ENCODE measurements around the gene DNER. TPM values are rescaled to one million over a fixed set of nuclear protein-coding genes. Genes with fewer than 3 reads are reported as not detected.
A peak's percentile ranks its signal among the peaks of the same experiment; 100 is the strongest.

Gene DNER
- total RNA-seq, 3 donors from 2014 or later = 0.55 to 8.4 (median 0.99) TPM

DNA sequence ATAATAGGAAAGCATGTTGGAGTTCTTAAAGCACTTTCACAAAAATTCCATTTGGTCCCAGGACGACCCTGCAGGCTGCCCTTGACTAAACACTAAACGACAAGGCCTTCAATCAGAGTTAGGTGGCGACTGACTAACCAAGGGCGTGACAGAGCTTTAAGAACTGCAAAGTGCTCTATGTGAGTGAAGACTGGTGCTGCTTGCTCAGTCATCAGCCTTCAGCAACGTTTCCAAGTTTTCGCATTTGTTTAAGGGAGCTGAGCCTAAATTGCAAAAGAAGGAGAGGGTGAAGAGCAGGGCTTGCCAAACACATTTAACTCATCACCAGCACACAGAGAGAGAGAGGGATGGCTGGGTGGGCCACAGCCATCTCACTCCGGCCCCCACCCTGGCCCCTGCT is 238.6 kb downstream of the DNER start:
- DNase-seq (peak in 1 of 3 donors; percentile 3), ATAC-seq (no peak)
- Histone ChIP-seq H3K9me3 (no peaks in the 10 kb centered on the region), H3K36me3 (ENCODE audit: low read depth) (no peaks in the 10 kb centered on the region), H3K4me3 (no peak overlapping the region), H3K4me1 (ENCODE audit: low read depth) (no peaks in the 10 kb centered on the region)
- intact Hi-C loops (cut with DNase I, micrococcal nuclease) = no loop called here
- TF ChIP-seq, protein P1, sequence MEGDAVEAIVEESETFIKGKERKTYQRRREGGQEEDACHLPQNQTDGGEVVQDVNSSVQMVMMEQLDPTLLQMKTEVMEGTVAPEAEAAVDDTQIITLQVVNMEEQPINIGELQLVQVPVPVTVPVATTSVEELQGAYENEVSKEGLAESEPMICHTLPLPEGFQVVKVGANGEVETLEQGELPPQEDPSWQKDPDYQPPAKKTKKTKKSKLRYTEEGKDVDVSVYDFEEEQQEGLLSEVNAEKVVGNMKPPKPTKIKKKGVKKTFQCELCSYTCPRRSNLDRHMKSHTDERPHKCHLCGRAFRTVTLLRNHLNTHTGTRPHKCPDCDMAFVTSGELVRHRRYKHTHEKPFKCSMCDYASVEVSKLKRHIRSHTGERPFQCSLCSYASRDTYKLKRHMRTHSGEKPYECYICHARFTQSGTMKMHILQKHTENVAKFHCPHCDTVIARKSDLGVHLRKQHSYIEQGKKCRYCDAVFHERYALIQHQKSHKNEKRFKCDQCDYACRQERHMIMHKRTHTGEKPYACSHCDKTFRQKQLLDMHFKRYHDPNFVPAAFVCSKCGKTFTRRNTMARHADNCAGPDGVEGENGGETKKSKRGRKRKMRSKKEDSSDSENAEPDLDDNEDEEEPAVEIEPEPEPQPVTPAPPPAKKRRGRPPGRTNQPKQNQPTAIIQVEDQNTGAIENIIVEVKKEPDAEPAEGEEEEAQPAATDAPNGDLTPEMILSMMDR (IDR thresholded peaks at IDR 0.05) = no peak

DNA sequence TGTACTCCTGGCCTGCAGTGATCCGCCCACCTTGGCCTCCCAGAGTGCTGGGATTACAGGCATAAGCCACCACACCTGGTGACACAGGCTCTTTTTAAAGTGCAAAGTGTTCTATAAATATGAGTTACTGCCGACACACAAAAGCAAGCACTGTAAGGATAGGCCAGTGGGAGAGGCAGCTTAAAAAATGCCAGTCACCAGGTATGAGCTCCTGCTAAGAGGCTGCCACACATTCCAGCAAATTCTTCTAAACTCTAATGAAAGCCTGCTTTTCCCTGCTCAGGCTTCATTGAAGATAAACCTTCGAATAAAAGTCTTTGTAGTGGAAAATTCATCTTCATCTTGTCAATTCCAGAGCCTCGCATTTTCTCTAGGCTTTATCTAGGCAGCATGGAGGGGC is 240.2 kb downstream of the DNER start:
- ATAC-seq (no peak), DNase-seq (no peak)
- Histone ChIP-seq H3K9me3 (no peaks in the 10 kb centered on the region), H3K4me1 (ENCODE audit: low read depth) (no peaks in the 10 kb centered on the region), H3K4me3 (no peak overlapping the region), H3K36me3 (ENCODE audit: low read depth) (no peaks in the 10 kb centered on the region)
- TF ChIP-seq, protein P1 (IDR thresholded peaks at IDR 0.05) = no peak
- intact Hi-C loops (cut with DNase I, micrococcal nuclease) = no loop called here

GRCh38 chr2:229470781-229471180 is 243.6 kb downstream of the DNER start:
- Histone ChIP-seq H3K36me3 (ENCODE audit: low read depth) (no peaks in the 10 kb centered on the region), H3K4me3 (no peak overlapping the region), H3K4me1 (ENCODE audit: low read depth) (no peaks in the 10 kb centered on the region), H3K9me3 (no peaks in the 10 kb centered on the region)
- intact Hi-C loops (cut with DNase I, micrococcal nuclease) = no loop called here
- TF ChIP-seq, protein P1 (IDR thresholded peaks at IDR 0.05) = no peak
- DNase-seq = no peak
- ATAC-seq = no peak

DNA sequence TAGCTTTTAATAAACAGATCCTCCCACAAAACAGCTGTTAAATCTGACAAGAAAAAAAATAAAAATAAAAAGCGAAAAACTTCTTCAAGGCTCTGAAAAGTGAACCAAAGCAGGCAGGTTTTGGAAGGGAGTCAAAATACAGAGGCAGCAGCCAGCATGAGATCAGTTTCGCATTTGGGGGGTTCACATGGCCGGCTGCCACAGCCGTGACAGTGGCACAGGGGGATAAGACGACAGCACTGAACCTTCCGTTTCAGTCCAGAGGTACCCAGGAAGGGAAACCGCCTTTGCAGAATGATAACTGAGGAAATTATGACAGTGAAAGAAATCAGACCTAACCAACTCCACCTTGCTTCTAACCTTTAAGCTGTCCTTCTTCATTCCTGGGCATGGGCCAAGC is 246.6 kb downstream of the DNER start:
- ATAC-seq (no peak), DNase-seq (no peak)
- Histone ChIP-seq H3K36me3 (ENCODE audit: low read depth) (no peaks in the 10 kb centered on the region), H3K4me3 (no peak overlapping the region), H3K9me3 (no peaks in the 10 kb centered on the region), H3K4me1 (ENCODE audit: low read depth) (no peaks in the 10 kb centered on the region)
- intact Hi-C loops (cut with DNase I, micrococcal nuclease) = no loop called here
- TF ChIP-seq, protein P1 (IDR thresholded peaks at IDR 0.05) = no peak

- intact Hi-C loops (cut with DNase I, micrococcal nuclease) = no loop called here
- no peak for ATAC-seq
Observed at GRCh38 chr2:229463841-229464346, 250.5 kb downstream of the DNER start.

More at GRCh38 chr2:229463841-229464346, 250.5 kb downstream of the DNER start:
- DNase-seq = no peak
- Histone ChIP-seq H3K4me3 (no peak overlapping the region), H3K36me3 (ENCODE audit: low read depth) (no peaks in the 10 kb centered on the region), H3K4me1 (ENCODE audit: low read depth) (no peaks in the 10 kb centered on the region), H3K9me3 (no peaks in the 10 kb centered on the region)
- TF ChIP-seq, protein P1 (IDR thresholded peaks at IDR 0.05) = no peak
